GM19463 (cell line): ENCODE measurements around the gene RADX.

Experiments used
- ATAC-seq: cut with Tn5 transposase; IDR thresholded peaks from one replicate; pipeline ENCODE4 v1.9.1; 2021; ENCODE audit warnings: mild to moderate bottlenecking, moderate library complexity; ENCODE audit not compliant: unreplicated experiment

The RADX gene

DNA sequence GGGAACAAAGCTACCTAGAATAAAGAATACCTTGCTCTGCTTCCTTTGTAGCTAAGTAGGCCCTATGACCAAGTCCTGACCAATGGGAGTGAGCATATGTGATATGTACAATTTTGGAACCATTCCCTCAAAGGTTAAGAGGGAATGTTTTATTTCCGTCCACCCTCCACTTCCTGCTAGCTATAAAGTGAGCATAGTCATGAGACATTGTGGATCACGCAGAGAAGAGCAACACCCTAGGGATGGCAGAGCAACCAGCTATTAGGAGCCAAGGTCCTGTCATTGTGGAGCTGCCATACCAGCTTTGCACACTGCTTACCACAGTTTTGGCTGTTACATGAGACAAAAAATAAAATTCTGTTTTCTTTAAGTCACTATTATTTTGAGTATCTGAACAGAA, 68.9 kb downstream of the RADX start:
- ATAC-seq, result no peak

DNA sequence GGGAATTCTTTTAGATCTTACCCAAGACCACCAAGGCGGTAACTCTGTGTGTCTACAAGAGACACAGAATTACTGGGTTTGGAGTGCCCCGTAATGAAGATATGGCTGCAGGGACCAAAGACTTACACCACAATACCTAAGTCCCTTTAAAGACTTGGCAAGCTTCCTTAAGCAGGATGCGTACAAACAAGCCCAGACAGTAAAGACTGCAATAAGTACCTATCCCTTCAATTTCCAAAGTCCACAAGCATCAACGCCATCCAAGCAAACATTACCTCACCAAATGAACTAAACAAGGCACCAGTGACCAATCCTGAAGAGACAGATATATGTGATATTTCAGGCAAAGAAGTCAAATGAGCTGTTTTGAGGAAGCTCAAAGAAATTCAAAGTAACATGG, 72.4 kb downstream of the RADX start:
- no peak for ATAC-seq

DNA sequence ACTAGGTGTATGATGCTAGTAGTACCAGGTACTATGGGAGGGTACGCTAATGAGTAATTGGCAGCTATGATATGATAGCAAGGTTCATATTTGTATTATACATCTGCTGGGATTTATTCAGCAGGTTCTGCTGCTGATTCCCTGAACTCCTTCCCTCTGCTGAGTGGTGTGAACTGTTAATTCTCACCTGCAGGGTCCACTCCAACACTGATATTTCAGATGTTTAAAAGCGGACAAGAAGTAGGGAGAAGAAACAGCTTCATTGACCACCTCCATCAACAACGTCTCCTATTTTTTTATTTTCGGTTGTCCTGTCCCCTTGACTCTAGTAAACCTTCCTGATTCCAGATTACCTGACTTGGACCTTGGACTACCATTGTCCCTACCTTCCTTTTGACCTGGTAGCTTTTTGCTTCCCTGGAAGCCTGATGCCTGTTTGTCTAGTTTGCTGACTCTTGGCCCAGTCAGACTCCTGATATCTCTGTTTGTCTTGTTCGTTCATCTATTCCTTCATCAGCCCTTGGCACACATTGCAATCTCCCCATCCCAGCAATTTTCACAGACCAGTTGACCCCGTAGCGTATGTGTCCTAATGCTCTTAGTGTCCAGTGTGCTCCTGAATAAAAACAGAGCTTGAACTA, 80.8 kb downstream of the RADX start:
- ATAC-seq, result no peak

DNA sequence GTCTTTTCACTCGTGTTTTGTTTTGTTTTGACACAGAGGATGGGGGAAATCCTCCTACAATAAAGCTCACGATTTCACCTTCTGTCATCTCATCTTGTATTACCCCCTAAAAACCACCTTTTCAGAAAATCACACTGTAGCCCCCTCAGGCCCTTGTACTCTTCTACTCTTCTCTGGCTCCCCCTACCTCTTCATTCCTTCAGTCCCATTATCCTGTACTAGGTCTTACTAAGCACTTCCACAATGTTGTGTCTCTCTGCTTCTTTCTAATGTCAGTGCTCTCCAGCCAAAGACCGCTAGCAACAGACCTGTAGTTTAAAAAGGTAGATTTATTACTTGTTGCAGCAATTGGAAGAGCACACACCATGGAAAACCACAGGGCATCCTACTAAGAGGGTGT, 84.7 kb downstream of the RADX start:
- ATAC-seq, result no peak

DNA sequence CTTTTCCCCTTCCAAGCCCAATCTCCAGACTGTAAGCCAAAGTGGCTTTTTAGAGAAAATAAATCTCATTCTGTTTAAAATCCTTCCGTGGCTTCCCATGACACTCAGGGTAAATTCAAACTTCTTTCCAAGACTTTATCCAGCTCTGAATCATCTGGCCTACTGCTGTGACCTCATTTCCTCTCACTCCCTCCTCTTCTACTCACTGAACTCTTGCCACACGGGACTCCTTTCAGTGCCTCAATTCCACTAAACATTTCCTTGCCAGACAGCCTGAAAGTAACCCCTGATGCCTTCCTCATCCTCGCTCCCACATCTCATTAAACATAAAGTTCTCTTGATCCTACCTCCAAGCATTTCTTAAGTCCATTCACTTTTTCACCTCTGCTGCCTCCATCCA, 86.9 kb downstream of the RADX start:
- ATAC-seq, result no peak

DNA sequence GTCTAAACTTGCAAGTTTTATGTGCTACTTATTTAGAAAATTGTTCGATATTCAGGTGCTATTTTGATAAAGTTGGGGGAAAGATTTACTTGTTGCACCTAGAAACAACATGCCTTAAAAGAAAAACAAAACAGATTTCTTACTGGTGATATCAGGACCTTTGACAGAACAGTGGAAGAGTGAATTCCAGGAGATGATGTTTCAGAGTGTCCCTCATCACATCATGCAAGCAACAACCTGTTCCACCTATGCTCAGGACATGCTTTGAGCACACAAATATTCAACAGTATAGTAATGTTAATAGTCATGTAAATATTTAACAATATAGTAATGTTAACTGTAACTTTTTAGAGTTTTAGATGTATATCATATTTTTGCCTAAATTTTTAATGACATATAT, 90.9 kb downstream of the RADX start:
- ATAC-seq, result no peak

DNA sequence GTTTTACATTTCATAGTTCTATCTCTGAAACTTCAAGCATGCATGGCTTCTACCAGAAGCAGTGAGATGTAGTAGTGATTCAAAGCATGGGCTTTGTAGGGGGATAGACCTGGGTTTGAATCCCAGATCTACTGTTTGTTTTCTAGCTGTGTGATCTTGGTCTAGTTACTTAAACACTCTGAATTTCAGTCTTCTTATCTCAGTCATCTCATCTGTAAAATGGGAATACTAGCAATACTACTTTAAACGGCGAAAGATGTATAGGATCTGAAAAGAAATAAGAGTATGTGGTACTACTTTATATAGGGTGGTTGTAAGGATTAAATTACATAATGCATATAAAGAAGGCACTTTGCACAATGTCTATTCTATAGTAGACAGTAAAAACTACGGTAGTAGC, 94.7 kb downstream of the RADX start:
- no peak for ATAC-seq

DNA sequence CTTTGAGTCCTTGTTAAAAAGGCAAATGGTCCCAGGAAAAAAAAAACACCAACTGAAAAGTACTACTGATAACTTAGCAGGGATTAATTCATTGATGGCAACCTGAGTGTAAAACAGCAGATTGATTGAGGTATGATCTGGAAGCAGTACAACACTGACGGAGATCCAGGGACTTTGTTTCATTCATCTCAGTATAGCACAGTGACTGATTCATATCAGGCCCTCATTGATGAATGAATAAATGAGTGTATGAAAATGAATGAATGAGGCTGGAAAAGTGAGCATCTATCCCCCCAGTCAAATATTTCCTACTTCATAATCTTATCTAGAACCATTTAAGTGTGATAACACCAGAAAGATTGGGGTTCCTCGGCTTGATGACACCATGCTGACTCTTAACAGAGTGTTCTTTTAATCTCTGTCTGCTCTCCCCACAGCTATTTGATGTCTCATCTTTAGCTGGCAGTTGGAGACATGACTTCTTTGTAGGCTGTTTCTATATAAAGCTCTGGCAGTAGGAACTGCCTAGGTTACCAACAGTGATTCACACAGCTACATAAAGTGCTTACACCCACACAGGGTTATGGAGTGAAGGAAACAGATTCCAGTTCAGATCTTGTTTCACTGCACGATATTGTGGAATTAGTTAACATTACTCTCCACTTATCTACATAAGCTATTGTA, 96.1 kb downstream of the RADX start:
- no peak for ATAC-seq

DNA sequence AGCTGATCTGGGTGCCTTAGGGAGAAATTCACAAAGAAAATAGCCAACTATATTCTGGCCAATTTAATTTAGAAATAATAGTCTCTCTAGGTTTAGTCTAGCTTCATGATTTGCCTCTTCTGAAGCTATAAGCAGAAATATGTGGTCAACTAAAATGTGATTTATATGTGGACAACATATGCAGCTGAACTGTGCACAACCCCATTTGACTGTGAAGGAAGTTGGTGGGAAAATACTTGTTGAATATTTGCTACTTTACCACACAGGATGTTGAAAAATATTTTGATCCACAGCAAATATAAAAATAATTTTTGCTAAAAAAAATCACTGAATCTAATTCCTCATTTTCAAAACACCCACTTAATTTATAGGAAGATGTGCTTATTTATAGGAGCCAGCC, 99.0 kb downstream of the RADX start:
- ATAC-seq, result no peak

DNA sequence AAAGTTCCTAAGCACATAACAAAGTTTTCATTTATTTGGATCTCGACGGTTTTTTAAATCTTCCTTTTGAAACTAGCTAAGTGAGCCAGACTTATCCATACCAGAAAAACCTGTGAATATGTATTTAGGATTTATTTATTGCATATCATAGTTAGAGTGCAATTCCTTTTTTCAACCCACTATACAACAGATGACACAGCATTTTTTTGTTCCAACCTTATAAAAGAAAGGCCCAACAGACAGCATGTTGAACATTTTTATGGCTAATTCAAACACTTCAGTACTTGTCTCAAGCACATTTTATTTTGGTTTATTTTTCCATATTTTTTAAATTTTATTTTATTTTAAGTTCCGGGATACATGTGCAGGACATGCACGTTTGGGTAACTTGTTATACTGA, 99.6 kb downstream of the RADX start:
- ATAC-seq, result no peak

DNA sequence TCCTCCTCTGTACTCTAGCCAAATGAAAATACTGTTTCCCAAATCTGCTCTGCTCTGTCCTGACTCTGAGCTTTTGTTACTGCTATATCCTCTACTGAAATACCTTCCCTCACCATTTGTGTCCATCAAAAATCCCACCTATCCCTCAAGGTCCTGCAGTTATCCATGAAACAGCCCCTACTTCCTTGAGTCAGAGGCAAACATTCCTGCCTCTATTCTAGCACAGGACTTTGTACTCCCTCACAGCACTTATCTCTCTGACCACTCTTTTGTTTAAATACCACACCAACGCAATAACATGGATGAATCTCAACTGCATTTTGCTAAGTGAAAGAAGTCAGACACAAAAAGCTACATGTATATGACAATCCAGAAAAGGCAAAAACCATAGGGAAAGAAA, 104.2 kb downstream of the RADX start:
- no peak for ATAC-seq

DNA sequence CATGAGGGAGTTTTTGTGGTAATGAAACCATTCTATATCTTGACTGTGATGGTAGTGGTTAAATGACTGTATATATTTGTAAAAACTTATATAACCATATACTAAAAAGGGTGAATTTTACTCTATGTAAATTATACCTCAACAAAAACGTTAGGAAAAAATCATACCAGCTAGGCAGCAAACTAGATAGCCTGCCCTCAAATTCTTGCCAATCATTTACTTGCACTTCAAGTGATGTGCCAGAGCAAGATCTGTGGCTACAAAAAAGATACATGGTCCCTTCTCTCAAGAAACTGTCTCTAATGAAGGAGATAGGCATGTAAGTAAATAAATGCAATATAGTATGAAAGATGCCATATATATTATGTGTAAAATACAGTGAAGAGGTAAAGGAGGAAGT, 104.7 kb downstream of the RADX start:
- no peak for ATAC-seq

DNA sequence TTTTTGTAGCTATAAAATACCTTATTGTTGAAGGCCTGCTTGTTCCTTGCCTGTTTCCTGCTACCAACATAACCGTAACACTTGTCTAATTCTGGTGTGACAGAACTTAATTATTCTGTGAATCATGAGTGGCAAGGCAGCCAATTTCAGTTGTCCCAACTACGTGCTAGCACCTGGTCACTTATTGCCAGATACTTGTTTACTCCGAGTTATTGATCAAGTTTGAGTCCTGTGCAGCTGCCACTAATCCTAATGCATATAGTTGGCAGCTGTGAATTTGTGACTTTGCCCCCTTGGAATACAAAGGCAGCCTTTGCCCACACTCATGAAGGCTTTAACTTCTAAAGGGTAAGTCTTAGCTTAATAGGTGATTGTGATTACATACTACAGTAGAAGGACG, 106.9 kb downstream of the RADX start:
- ATAC-seq, result no peak

DNA sequence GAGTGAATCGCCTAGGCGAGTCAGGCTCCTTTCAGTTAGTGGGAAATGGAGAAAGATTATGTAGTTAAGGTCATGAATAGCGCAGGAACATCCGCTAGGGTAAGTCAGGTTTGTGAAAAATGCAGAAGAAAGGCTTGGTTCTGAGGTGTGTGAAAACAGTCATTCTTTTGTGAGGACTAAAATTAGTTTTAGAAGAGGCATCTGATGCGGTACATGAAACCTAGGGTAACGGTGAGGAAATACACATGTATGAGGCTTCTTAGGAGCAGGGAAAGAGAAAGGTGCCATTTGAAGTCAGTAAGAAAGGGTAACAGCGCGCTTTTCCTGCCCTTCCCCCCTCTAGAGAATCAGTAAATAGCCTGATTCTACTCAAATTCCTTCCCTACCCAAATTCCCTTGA, 114.2 kb downstream of the RADX start:
- no peak for ATAC-seq

DNA sequence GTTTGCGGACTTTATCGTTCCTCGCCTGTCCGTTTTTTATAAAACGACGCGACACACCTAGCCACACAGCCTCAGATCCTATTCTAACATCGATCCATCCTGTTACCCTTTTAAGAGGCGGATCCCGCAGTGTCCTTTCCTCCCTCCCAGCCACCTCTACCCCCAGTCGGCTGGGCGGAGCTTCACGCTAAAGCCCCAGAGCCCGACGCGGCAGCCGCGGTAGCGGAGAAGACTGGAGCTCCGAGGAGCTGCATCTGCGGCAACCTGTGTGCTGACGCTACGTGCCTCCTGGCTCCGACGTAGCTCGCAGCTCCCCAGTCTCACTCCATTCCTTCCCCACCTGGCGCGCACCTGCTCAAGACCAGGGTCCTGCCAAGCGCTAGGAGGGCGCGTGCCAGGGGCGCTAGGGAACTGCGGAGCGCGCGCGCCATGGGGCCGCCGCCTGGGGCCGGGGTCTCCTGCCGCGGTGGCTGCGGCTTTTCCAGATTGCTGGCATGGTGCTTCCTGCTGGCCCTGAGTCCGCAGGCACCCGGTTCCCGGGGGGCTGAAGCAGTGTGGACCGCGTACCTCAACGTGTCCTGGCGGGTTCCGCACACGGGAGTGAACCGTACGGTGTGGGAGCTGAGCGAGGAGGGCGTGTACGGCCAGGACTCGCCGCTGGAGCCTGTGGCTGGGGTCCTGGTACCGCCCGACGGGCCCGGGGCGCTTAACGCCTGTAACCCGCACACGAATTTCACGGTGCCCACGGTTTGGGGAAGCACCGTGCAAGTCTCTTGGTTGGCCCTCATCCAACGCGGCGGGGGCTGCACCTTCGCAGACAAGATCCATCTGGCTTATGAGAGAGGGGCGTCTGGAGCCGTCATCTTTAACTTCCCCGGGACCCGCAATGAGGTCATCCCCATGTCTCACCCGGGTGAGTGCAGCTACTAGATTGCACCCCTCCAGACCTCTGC, 115.0 kb downstream of the RADX start, which contains the start of gene RNF128:
TSS of gene RNF128 (plus strand) at position 217 of the 953 bp plus-strand sequence. CDS start at position 430, 213 bp downstream.
- ATAC-seq, result no peak

DNA sequence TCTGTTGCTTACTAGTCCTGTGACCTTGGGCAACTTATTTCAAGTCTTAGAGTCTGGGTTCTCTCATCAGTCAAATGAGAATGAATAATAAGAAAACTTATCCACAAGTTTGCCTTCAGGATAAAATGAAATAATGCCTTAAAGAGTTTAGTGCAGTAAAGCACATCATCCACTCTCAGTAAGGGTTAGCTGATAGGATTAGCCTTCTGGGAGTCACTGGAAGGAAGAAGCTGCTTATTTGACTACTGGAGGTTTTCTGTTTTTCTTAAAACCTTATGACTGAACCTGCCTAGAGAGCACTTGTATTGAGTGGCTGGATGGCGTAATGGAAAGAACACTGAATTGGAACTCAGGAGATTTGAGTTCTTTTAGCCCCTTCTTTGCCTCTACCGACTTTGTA, 116.6 kb downstream of the RADX start:
- no peak for ATAC-seq
